NCI-H774 (cell line): Measurements from ENCODE around the gene ZNF678.

Source experiments
- DNase-seq: peaks from one replicate; lab custom pipeline; 2025; lab: John Stamatoyannopoulos, UW

Gene ZNF678

GRCh38 chr1:227723474-227723873 lies 160.1 kb downstream of the ZNF678 start:
- no peak for DNase-seq

GRCh38 chr1:227725046-227725445 lies 161.7 kb downstream of the ZNF678 start:
- DNase-seq: no peak

GRCh38 chr1:227726318-227726717 lies 163.0 kb downstream of the ZNF678 start:
- no peak for DNase-seq
